Thyroid gland (tissue), 4 donors: ENCODE data around the gene RAD23B. TPM values are rescaled to one million over a fixed set of nuclear protein-coding genes. Genes with fewer than 3 reads are reported as not detected.

ENCODE experiments used
- DNase-seq, 2 donors: peaks; one replicate each; pipeline ENCODE4 v3.0.0-alpha.2; 2019
- H3K27ac ChIP-seq, 3 donors: fragments of 200-600 bp; sonication (generic); 1 replicate in 2 of 3; 2 replicates in 1 of 3; pipeline ENCODE4 v1.5.1; 2016 to 2019; ENCODE audit warnings: mild to moderate bottlenecking in 1 of 3, moderate library complexity in 1 of 3
- H3K27me3 ChIP-seq: fragments of 200-600 bp; sonication (generic); one replicate; pipeline ENCODE4 v1.5.1; 2019
- H3K36me3 ChIP-seq, 2 donors: fragments of 200-600 bp; sonication (generic); one replicate each; pipeline ENCODE4 v1.5.1; 2016 to 2019
- H3K4me1 ChIP-seq, 2 donors: fragments of 200-600 bp; sonication (generic); one replicate each; pipeline ENCODE4 v1.5.1; 2017 to 2019
- H3K4me3 ChIP-seq, 3 donors: fragments of 200-600 bp; sonication (generic); replicated peaks in 1 of 3; 1 replicate in 2 of 3; 2 replicates in 1 of 3; pipeline ENCODE4 v1.5.1; 2016; ENCODE audit warnings: mild to moderate bottlenecking in 1 of 3
- H3K9me3 ChIP-seq: fragments of 200-600 bp; sonication (generic); one replicate; pipeline ENCODE4 v1.5.1; 2017
- POLR2A ChIP-seq, 2 donors: fragments of 450-650 bp; IDR thresholded peaks; one replicate each; pipeline ENCODE4 v1.6.1; 2017; ENCODE audit warnings: antibody characterized with exemption in 2 of 2, mild to moderate bottlenecking in 2 of 2, moderate library complexity in 1 of 2
- WGBS, 2 donors: methylation state at CpG; one replicate each; pipeline ENCODE4 v1.1.5; 2017; 5-methylcytosine and 5-hydroxymethylcytosine counted together
- intact Hi-C: fragments of 100-400 bp; cut with DNase I; formaldehyde crosslinking; loops from one replicate; pipeline ENCODE4 v1.15.1; 2023
- total RNA-seq, 4 donors: library from RNA; depleted of rRNA; stranded (reverse); fragments of >200 nt; gene quantifications; one replicate each; pipeline ENCODE4 v1.2.3, GENCODE V29; 2016
- TF ChIP-seq, protein P1 (sequence below), 6 experiments: fragments of 200-600 bp in 3 of 6; fragments of 450-650 bp in 3 of 6; sonication (generic) in 3 of 6; IDR thresholded peaks; one replicate each; pipeline ENCODE4 v1.5.1; 2016 to 2019; ENCODE audit warnings: antibody characterized with exemption in 6 of 6, mild to moderate bottlenecking in 2 of 6, inconsistent platforms in 1 of 6, moderate library complexity in 1 of 6

Gene RAD23B
- total RNA-seq, 4 donors from 2014 or later: 68.6 to 85.7 (median 81.0) TPM

DNA sequence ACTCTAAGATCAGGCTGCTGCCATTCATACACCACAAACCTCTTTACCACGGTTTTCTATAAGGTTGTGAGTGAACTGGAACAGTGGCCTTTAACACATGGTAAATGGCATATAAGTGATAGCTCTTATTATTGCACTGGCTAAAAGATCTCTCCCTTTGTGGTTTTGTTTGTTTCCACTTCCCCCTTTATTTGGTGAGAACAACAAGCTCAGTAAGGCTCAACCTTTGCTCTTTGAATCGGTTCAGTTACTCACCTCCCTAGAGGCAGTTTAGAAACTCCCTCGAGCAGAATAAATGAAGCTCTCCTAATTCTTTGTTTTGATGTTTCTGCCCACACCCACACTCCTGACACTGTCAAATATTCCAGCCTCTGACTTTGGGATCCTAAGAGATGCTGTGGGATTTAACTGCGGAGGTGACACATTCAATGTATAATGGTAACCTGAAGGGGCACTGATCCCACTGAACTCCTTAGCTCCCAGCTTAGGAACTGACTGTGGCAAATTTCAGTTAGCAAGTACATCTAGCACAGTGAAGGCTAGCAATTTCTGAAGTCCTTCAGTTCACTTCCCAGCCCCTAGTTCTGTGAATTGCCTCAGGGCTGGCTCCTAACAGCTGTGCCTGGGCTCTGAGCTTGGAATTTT lies 22.5 kb upstream of the RAD23B start:
- H3K27ac ChIP-seq: no peak overlapping the region
- H3K27me3 ChIP-seq: no peaks in the 10 kb centered on the region
- H3K4me1 ChIP-seq: no peaks in the 10 kb centered on the region
- TF ChIP-seq POLR2A (IDR thresholded peaks at IDR 0.05): no peak
- TF ChIP-seq, protein P1, sequence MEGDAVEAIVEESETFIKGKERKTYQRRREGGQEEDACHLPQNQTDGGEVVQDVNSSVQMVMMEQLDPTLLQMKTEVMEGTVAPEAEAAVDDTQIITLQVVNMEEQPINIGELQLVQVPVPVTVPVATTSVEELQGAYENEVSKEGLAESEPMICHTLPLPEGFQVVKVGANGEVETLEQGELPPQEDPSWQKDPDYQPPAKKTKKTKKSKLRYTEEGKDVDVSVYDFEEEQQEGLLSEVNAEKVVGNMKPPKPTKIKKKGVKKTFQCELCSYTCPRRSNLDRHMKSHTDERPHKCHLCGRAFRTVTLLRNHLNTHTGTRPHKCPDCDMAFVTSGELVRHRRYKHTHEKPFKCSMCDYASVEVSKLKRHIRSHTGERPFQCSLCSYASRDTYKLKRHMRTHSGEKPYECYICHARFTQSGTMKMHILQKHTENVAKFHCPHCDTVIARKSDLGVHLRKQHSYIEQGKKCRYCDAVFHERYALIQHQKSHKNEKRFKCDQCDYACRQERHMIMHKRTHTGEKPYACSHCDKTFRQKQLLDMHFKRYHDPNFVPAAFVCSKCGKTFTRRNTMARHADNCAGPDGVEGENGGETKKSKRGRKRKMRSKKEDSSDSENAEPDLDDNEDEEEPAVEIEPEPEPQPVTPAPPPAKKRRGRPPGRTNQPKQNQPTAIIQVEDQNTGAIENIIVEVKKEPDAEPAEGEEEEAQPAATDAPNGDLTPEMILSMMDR (IDR thresholded peaks at IDR 0.05): no peak
- intact Hi-C loops: no loop called here
- no peaks in the 10 kb centered on the region for H3K9me3 ChIP-seq
- WGBS, 2 donors: 38 to 40% methylated on average over 4 of the region's 4 CpGs
- H3K36me3 ChIP-seq: no peaks in the 10 kb centered on the region
- H3K4me3 ChIP-seq: no peak overlapping the region
- DNase-seq: no peak

- no peak for TF ChIP-seq POLR2A (IDR thresholded peaks at IDR 0.05)
- TF ChIP-seq, protein P1 (IDR thresholded peaks at IDR 0.05): no peak
- no peaks in the 10 kb centered on the region for H3K9me3 ChIP-seq
- H3K4me1 ChIP-seq: no peaks in the 10 kb centered on the region
- H3K36me3 ChIP-seq: no peaks in the 10 kb centered on the region
- no peaks in the 10 kb centered on the region for H3K27me3 ChIP-seq
- WGBS, 2 donors: 82 to 89% methylated on average over 5 of the region's 5 CpGs
- DNase-seq: no peak
- H3K27ac ChIP-seq: no peak overlapping the region
- intact Hi-C loops: no loop called here
- H3K4me3 ChIP-seq: no peak overlapping the region
Measured at GRCh38 chr9:107261106-107261505, 22.0 kb upstream of the RAD23B start.

DNA sequence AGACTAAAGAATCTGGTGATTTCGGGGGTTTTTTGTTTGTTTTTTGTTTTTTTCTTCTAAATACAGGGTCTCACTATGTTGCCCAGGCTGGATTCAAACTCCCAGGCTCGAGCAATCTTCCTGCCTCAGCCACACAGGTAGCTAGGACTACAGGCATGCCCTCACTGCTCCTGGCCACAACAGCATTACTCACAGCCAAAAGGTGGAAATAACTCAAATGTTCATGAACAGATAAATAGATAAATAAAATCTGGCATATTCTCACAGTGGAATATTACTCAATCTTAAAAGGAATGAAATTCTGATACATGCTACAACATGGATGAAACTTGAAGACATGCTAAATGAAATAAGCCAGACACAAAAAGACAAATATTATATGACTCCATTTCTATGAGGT lies 19.8 kb upstream of the RAD23B start:
- 78 to 79% methylated on average over 2 of the region's 2 CpGs for WGBS, 2 donors
- no peak for DNase-seq
- no peak overlapping the region for H3K27ac ChIP-seq
- no peaks in the 10 kb centered on the region for H3K27me3 ChIP-seq
- no peak overlapping the region for H3K4me3 ChIP-seq
- no peaks in the 10 kb centered on the region for H3K36me3 ChIP-seq
- H3K9me3 ChIP-seq: no peaks in the 10 kb centered on the region
- TF ChIP-seq, protein P1 (IDR thresholded peaks at IDR 0.05): no peak
- no peak for TF ChIP-seq POLR2A (IDR thresholded peaks at IDR 0.05)
- no peaks in the 10 kb centered on the region for H3K4me1 ChIP-seq
- intact Hi-C loops: no loop called here

GRCh38 chr9:107266624-107267368 lies 16.3 kb upstream of the RAD23B start:
- no peaks in the 10 kb centered on the region for H3K27me3 ChIP-seq
- H3K36me3 ChIP-seq: no peaks in the 10 kb centered on the region
- 89 to 90% methylated on average over 7 of the region's 7 CpGs for WGBS, 2 donors
- no peaks in the 10 kb centered on the region for H3K9me3 ChIP-seq
- H3K27ac ChIP-seq: no peak overlapping the region
- H3K4me3 ChIP-seq: no peak overlapping the region
- peaks cover 0 to 4% of the 10 kb centered on the region in 2 donors for H3K4me1 ChIP-seq
- TF ChIP-seq, protein P1 (IDR thresholded peaks at IDR 0.05): no peak
- no peak for TF ChIP-seq POLR2A (IDR thresholded peaks at IDR 0.05)
- no peak for DNase-seq
- intact Hi-C loops: no loop called here

DNA sequence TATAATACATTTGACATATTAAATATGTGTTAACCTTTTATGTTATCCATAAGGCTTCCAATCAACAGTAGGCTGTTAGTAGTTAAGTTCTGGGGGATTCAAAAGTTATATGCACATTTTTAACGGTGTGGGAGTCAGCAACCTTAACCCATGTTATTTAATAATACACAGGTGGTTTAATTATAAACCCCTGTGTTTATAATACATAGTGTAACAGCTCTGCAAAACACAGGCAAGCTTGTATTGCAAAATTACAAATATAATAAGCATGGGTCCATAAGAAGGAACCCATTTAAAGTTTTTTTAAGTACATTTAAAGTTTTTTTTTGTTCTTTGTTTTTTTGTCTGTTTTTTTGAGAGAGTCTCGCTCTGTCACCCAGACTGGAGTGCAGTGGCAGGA lies 14.5 kb upstream of the RAD23B start:
- no peaks in the 10 kb centered on the region for H3K27me3 ChIP-seq
- 92% methylated on average over 2 of the region's 2 CpGs for WGBS, 2 donors
- H3K4me3 ChIP-seq: no peak overlapping the region
- H3K36me3 ChIP-seq: no peaks in the 10 kb centered on the region
- TF ChIP-seq, protein P1 (IDR thresholded peaks at IDR 0.05): no peak
- TF ChIP-seq POLR2A (IDR thresholded peaks at IDR 0.05): no peak
- H3K27ac ChIP-seq: no peak overlapping the region
- H3K9me3 ChIP-seq: no peaks in the 10 kb centered on the region
- intact Hi-C loops: no loop called here
- H3K4me1 ChIP-seq: peaks cover 0 to 4% of the 10 kb centered on the region in 2 donors
- no peak for DNase-seq
